GM12801 (cell line): Measurements from ENCODE around the gene CDCP1.

Experiments
- CTCF ChIP-seq: IDR thresholded peaks from one replicate; pipeline ENCODE4 v1.5.1; 2011; ENCODE audit warnings: control low read depth; ENCODE audit not compliant: insufficient read length; ENCODE audit errors: extremely low read depth

Gene CDCP1

DNA sequence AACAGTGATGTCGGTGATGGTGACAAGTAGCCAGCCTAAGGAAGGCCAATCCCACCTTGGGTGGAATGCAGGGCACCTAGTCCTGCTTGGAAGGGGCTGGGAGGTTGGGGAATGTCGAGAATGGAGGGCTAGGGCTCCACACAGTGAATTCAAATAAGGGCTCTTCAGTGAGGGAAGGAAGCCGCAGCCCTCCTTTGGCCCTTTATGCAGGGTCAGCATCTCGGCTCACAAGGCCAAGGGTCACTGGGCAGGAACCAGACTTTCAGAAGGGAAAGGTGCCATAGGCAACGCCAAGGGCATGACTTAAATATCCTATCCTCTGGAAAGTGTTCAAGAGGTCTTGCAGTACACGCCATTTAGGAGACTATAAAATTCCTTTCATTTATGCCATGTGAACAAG is 63.2 kb downstream of the CDCP1 start:
- TF ChIP-seq CTCF = no peak

GRCh38 chr3:45082142-45082538 is 64.0 kb downstream of the CDCP1 start:
- no peak for TF ChIP-seq CTCF

DNA sequence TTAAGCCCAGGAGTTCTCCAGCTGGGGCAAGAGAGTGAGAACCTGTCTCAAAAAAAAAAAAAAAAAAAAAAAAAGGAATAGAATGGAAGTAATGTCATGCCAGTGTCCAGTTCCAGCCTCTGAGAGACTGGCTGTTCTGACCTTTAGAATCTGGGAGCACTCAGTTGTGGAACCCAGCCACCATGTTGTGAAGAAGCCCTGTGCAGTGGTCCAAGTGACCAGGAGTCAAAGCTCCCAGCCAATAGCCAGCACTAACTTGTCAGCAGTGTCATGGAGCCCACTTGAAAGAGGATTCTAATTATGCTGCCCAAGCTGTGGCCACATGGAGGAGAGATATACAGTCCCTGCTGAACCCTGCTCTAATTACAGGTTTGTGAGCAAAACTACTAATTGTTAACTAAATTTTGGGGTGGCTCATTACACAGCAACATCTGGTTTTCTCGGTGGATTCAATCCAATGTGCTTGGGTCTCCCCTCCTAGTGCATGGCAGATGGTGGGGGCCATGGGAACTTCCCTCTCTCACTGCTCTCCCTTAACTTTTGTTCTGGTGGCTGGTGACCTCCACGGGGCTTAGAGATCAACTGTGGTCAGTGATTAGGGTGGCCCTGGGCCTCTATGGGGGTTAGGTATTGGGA is 64.6 kb downstream of the CDCP1 start:
- TF ChIP-seq CTCF = no peak

GRCh38 chr3:45080824-45081223 is 65.4 kb downstream of the CDCP1 start:
- TF ChIP-seq CTCF = no peak

DNA sequence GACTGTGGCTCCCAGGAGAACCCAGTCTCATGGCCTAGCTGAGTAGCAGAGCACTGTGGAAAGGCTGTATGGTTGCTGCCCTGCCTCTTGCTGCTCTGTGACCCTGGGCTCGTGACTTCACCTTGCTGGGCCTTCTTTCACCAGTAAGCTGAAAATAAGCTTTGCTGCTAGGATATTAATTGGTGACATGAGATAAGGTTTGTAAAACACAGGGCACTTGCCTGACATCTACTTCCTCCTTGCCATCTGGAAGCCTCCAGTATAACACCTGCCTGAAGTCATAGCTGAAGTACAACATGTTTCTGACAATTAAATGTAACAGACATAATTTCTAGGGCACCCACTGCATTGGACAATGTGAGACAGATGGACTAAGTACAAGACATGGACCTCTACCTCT is 66.5 kb downstream of the CDCP1 start:
- no peak for TF ChIP-seq CTCF

DNA sequence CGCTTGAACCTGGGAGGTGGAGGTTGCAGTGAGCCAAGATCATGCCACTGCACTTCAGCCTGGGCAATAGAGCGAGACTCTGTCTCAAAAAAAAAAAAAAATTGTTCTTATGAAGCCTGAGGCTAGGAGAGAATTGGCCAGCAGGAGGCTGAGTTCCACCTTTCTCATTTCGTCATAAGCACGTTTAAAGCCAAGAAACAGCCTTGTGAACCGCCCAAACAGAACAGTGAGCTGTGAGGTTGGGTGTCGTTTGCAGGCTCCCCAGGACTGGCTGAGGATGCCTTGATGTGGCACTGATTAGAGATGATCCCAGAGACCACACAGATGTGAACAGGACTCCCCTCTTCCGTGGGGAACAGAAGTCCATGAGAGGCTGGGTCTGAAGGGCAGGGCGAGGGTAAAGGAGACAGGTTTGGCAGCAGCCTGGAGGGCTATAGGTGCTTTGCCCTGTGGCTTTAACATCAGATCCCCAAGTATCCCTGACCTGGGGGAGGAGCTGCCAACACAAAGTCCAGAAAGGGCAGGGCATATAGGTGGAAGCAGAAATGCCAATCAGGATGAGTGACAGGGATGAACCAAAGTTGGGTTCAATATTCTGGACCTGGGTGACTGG is 67.2 kb downstream of the CDCP1 start:
- TF ChIP-seq CTCF = no peak

DNA sequence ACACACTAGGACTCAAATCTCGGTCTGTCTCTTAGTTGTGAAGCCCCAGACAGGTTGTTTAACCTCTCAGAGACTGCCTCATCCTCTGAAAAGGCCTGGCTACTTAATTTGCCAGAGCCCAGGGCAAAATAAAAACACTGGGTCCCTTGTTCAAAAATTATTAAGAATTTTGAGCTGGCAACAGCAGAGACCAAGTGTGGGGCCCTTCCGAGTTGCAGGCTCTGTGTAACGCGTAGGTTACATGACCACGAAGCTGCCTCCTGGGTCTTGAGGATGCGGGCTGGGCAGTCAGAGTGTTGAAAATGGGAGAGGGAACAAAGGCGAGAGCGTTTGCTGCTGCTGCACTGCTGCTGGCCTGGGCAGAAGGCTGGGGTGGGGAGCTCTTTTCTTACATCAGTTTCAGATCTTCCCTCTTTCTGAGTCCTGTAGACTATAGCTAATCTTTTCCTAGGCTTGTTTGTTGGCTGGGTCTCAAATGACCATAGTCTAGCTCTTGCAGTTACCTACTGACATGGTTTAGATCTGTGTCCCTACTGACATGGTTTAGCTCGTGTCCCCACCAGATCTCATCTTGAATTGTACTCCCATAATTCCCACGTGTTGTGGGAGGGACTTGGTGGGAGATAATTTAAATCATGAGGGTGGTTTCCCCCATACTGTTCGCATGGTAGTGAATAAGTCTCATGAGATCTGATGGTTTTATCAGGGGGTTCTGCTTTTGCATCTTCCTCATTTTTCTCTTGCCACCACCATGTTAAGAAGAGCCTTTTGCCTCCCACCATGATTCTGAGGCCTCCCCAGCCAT is 70.2 kb downstream of the CDCP1 start:
- TF ChIP-seq CTCF = no peak
